Mesothelial cell of epicardium (in vitro differentiated cells): Measurements from ENCODE around the gene MAGED1. TPM values are rescaled to one million over a fixed set of nuclear protein-coding genes. Genes with fewer than 3 reads are reported as not detected.

Experiments used
- DNase-seq, 2 experiments: peaks; one replicate each; pipeline ENCODE4 v3.0.0; 2021; ENCODE audit warnings: low spot score in 2 of 2; ENCODE audit not compliant: unreplicated experiment in 2 of 2
- H3K27ac Mint-ChIP-seq: 2 replicates; pipeline ENCODE4 v1.8.0; 2021; ENCODE audit warnings: mixed read lengths
- H3K27me3 Mint-ChIP-seq: 2 replicates; pipeline ENCODE4 v1.8.0; 2021; ENCODE audit warnings: low read depth, mixed read lengths
- H3K36me3 Mint-ChIP-seq: 2 replicates; pipeline ENCODE4 v1.8.0; 2021; ENCODE audit warnings: mixed read lengths
- H3K4me1 Mint-ChIP-seq: 2 replicates; pipeline ENCODE4 v1.8.0; 2021; ENCODE audit warnings: mixed read lengths
- H3K4me3 Mint-ChIP-seq: 2 replicates; pipeline ENCODE4 v1.8.0; 2021; ENCODE audit warnings: mild to moderate bottlenecking, moderate library complexity, mixed read lengths
- H3K9me3 Mint-ChIP-seq: 2 replicates; pipeline ENCODE4 v1.8.0; 2021; ENCODE audit warnings: mixed read lengths
- CTCF ChIP-seq: fragments of 200-600 bp; sonication (generic); IDR thresholded peaks from one replicate; pipeline ENCODE4 v1.5.0; 2021; ENCODE audit warnings: antibody characterized with exemption; ENCODE audit not compliant: unreplicated experiment
- total RNA-seq: library from RNA; stranded (reverse); gene quantifications from 3 replicates; pipeline ENCODE4 v1.2.1, GENCODE V29; 2021

The MAGED1 gene
- 354 to 374 TPM (median 363 TPM) in 3 replicates for total RNA-seq

- Mint-ChIP-seq H3K27me3 (no peaks in the 10 kb centered on the region), H3K36me3 (peaks cover 20% of the 10 kb centered on the region), H3K9me3 (peaks cover 31% of the 10 kb centered on the region), H3K4me3 (peak within 1 kb of the TSS; percentile 93), H3K4me1 (peaks cover 33% of the 10 kb centered on the region), H3K27ac (peak within 1 kb of the TSS; percentile 96)
- peak; percentile 82 to 92 for DNase-seq
- TF ChIP-seq CTCF: no peak
Measured at GRCh38 chrX:51892921-51893745, at the start of gene MAGED1. MAGED1 (plus strand) TSS chrX:51893623; CDS start chrX:51894305, 682 bp downstream.

- Mint-ChIP-seq H3K4me3 (no peak overlapping the region), H3K36me3 (peaks cover 26% of the 10 kb centered on the region), H3K9me3 (peaks cover 45% of the 10 kb centered on the region), H3K27ac (no peak overlapping the region), H3K4me1 (peaks cover 9% of the 10 kb centered on the region), H3K27me3 (no peaks in the 10 kb centered on the region)
- no peak for TF ChIP-seq CTCF
- DNase-seq: no peak
Measured at GRCh38 chrX:51847463-51847862, 46.0 kb upstream of the MAGED1 start.

GRCh38 chrX:51851507-51852085 is 41.8 kb upstream of the MAGED1 start:
- no peak overlapping the region for H3K27ac Mint-ChIP-seq

GRCh38 chrX:51852096-51852495 is 41.3 kb upstream of the MAGED1 start:
- Mint-ChIP-seq H3K36me3 (peaks cover 27% of the 10 kb centered on the region), H3K4me3 (no peak overlapping the region), H3K4me1 (peaks cover 12% of the 10 kb centered on the region), H3K27me3 (no peaks in the 10 kb centered on the region), H3K9me3 (peaks cover 41% of the 10 kb centered on the region), H3K27ac (no peak overlapping the region)
- DNase-seq: no peak
- no peak for TF ChIP-seq CTCF

More at GRCh38 chrX:51851507-51852085, 41.8 kb upstream of the MAGED1 start:
- no peak for DNase-seq
- no peak for TF ChIP-seq CTCF
- Mint-ChIP-seq H3K36me3 (peaks cover 28% of the 10 kb centered on the region), H3K4me3 (no peak overlapping the region), H3K4me1 (peaks cover 12% of the 10 kb centered on the region), H3K9me3 (peaks cover 40% of the 10 kb centered on the region), H3K27me3 (no peaks in the 10 kb centered on the region)

- no peaks in the 10 kb centered on the region for H3K27me3 Mint-ChIP-seq
- TF ChIP-seq CTCF: no peak
- no peak overlapping the region for H3K4me3 Mint-ChIP-seq
- peaks cover 43% of the 10 kb centered on the region for H3K9me3 Mint-ChIP-seq
- peaks cover 12% of the 10 kb centered on the region for H3K4me1 Mint-ChIP-seq
- DNase-seq: no peak
- peaks cover 24% of the 10 kb centered on the region for H3K36me3 Mint-ChIP-seq
- H3K27ac Mint-ChIP-seq: no peak overlapping the region
Measured at GRCh38 chrX:51852621-51853020, 40.8 kb upstream of the MAGED1 start.
